ENCODE results near the gene LPP. TPM values are rescaled to one million over a fixed set of nuclear protein-coding genes. Genes with fewer than 3 reads are reported as not detected.
A peak's percentile ranks its signal among the peaks of the same experiment; 100 is the strongest.

LPP gene
- polyA plus RNA-seq, 1 donor (not counting 4 experiments of a cell fraction or from before 2014, with no cell fraction given): 16.0 TPM

DNA sequence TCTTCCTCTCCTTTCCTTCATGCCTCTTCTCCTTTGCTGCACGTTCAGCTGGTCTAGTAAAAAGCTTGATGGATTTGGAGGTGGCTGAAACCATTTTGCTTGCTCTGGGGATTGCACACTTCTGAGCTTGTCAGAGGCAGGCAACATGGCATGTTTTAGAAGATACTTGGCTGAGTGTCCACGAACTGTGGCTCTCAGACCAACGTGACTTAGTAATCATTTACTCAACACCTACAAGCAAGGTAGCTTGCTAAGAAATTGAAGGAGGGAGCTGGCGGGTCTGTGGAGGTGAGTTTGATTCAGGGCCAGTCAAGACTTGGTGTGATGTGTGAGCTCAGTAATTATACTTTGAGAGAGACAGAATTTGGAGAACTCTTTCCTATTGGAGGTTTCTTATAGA, 196.0 kb downstream of the LPP start:
- no peak for FAIRE-seq
- TF ChIP-seq, protein P1, sequence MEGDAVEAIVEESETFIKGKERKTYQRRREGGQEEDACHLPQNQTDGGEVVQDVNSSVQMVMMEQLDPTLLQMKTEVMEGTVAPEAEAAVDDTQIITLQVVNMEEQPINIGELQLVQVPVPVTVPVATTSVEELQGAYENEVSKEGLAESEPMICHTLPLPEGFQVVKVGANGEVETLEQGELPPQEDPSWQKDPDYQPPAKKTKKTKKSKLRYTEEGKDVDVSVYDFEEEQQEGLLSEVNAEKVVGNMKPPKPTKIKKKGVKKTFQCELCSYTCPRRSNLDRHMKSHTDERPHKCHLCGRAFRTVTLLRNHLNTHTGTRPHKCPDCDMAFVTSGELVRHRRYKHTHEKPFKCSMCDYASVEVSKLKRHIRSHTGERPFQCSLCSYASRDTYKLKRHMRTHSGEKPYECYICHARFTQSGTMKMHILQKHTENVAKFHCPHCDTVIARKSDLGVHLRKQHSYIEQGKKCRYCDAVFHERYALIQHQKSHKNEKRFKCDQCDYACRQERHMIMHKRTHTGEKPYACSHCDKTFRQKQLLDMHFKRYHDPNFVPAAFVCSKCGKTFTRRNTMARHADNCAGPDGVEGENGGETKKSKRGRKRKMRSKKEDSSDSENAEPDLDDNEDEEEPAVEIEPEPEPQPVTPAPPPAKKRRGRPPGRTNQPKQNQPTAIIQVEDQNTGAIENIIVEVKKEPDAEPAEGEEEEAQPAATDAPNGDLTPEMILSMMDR (optimal IDR thresholded peaks at IDR 0.05 in 1 of 3, IDR thresholded peaks at IDR 0.05 in 1 of 3, conservative IDR thresholded peaks at IDR 0.05 in 1 of 3; ENCODE audit: extremely low read depth in 1 of 3, insufficient read depth in 2 of 3, low read length in 3 of 3): no peak
- TF ChIP-seq EZH2 (IDR thresholded peaks at IDR 0.05; ENCODE audit: low read length): no peak
- Histone ChIP-seq H3K36me3 (ENCODE audit: control insufficient read depth in 2 of 2, extremely low read depth in 1 of 2, insufficient read depth in 2 of 2, low read length in 2 of 2) (peaks cover 0 to 3% of the 10 kb centered on the region in 2 experiments), H3K27me3 (ENCODE audit: control insufficient read depth, extremely low read depth, insufficient read depth, low read length) (no peaks in the 10 kb centered on the region), H4K20me1 (ENCODE audit: control insufficient read depth, extremely low read depth, insufficient read depth, low read length) (no peaks in the 10 kb centered on the region), H3K9me1 (ENCODE audit: control insufficient read depth, extremely low read depth, insufficient read depth, low read length) (no peaks in the 10 kb centered on the region), H3K4me1 (ENCODE audit: control insufficient read depth, extremely low read depth, insufficient read depth, low read length) (peaks cover 33% of the 10 kb centered on the region), H3K9me3 (ENCODE audit: control insufficient read depth, low read depth, low read length) (no peaks in the 10 kb centered on the region), H3K9ac (ENCODE audit: control insufficient read depth, extremely low read depth, insufficient read depth, low read length) (no peak overlapping the region), H3K4me3 (ENCODE audit: control insufficient read depth in 2 of 3, extremely low read depth in 1 of 3, insufficient read depth in 2 of 3, low read depth in 1 of 3, low read length in 3 of 3) (no peak overlapping the region), H2AFZ (ENCODE audit: control insufficient read depth, low read length) (no peak overlapping the region), H3K4me2 (ENCODE audit: control insufficient read depth, extremely low read depth, insufficient read depth, low read depth, low read length) (peak overlapping the region; percentile 48), H3K27ac (ENCODE audit: control insufficient read depth, insufficient read depth, low read length) (peak overlapping the region; percentile 52), H3K79me2 (ENCODE audit: control insufficient read depth, insufficient read depth, low read length) (no peaks in the 10 kb centered on the region)
- dilution Hi-C loops (cut with MboI; ENCODE audit: extremely low pct_ligation_motif_present, low sequenced_read_pairs): no loop called here
- DNase-seq (ENCODE audit: low read depth, low spot score): peak; percentile 21

DNA sequence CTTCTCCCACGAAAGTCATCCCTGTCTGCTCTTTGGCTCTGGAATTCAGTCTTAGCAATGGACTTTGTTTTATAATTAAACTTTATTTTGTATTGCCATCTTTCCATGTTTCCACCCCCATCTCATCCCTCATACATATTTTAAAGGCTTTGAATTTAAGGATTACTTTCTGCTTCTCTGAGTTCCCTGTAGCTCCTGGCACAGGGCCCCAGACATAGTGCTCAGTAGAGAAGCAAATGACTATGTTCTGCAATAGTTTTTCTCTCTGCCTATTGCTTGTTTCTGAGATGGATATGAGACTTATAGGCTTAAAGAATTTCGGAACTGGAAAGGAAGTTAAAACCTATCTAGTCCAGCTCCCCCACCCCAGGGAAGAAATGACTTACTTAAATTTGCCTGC, 197.0 kb downstream of the LPP start:
- Histone ChIP-seq H3K27ac (ENCODE audit: control insufficient read depth, insufficient read depth, low read length) (no peak overlapping the region), H3K9ac (ENCODE audit: control insufficient read depth, extremely low read depth, insufficient read depth, low read length) (no peak overlapping the region), H4K20me1 (ENCODE audit: control insufficient read depth, extremely low read depth, insufficient read depth, low read length) (no peaks in the 10 kb centered on the region), H3K4me2 (ENCODE audit: control insufficient read depth, extremely low read depth, insufficient read depth, low read depth, low read length) (no peak overlapping the region), H3K4me1 (ENCODE audit: control insufficient read depth, extremely low read depth, insufficient read depth, low read length) (peaks cover 33% of the 10 kb centered on the region), H2AFZ (ENCODE audit: control insufficient read depth, low read length) (no peak overlapping the region), H3K27me3 (ENCODE audit: control insufficient read depth, extremely low read depth, insufficient read depth, low read length) (no peaks in the 10 kb centered on the region), H3K9me3 (ENCODE audit: control insufficient read depth, low read depth, low read length) (no peaks in the 10 kb centered on the region), H3K79me2 (ENCODE audit: control insufficient read depth, insufficient read depth, low read length) (no peaks in the 10 kb centered on the region), H3K9me1 (ENCODE audit: control insufficient read depth, extremely low read depth, insufficient read depth, low read length) (no peaks in the 10 kb centered on the region), H3K36me3 (ENCODE audit: control insufficient read depth in 2 of 2, extremely low read depth in 1 of 2, insufficient read depth in 2 of 2, low read length in 2 of 2) (peaks cover 0 to 3% of the 10 kb centered on the region in 2 experiments), H3K4me3 (ENCODE audit: control insufficient read depth in 2 of 3, extremely low read depth in 1 of 3, insufficient read depth in 2 of 3, low read depth in 1 of 3, low read length in 3 of 3) (no peak overlapping the region)
- DNase-seq (ENCODE audit: low read depth, low spot score) (no peak), FAIRE-seq (no peak)
- TF ChIP-seq, protein P1 (optimal IDR thresholded peaks at IDR 0.05 in 1 of 3, IDR thresholded peaks at IDR 0.05 in 1 of 3, conservative IDR thresholded peaks at IDR 0.05 in 1 of 3; ENCODE audit: extremely low read depth in 1 of 3, insufficient read depth in 2 of 3, low read length in 3 of 3): no peak
- TF ChIP-seq EZH2 (IDR thresholded peaks at IDR 0.05; ENCODE audit: low read length): no peak
- dilution Hi-C loops (cut with MboI; ENCODE audit: extremely low pct_ligation_motif_present, low sequenced_read_pairs): no loop called here

Measured in keratinocyte (primary cell).